Breast epithelium (tissue), 4 donors: Measurements from ENCODE around the gene ASTN1. TPM values are rescaled to one million over a fixed set of nuclear protein-coding genes. Genes with fewer than 3 reads are reported as not detected.

Experiments
- DNase-seq, 2 donors: peaks; one replicate each; pipeline ENCODE4 v3.0.0-alpha.2; 2019; ENCODE audit warnings: low spot score in 2 of 2
- H3K27ac ChIP-seq, 2 donors: fragments of 200-600 bp; sonication (generic) in 1 of 2; one replicate each; pipeline ENCODE4 v1.5.1; 2016 to 2019; ENCODE audit warnings: mild to moderate bottlenecking in 1 of 2
- H3K27me3 ChIP-seq, 2 donors: fragments of 200-600 bp; sonication (generic) in 1 of 2; one replicate each; pipeline versions ENCODE4 v1.5.1 to v1.6.0; 2017 to 2019; ENCODE audit warnings: control low read depth in 1 of 2, mild to moderate bottlenecking in 1 of 2
- H3K36me3 ChIP-seq: fragments of 200-600 bp; one replicate; pipeline ENCODE4 v1.5.1; 2019
- H3K4me1 ChIP-seq, 2 donors: fragments of 200-600 bp; sonication (generic); one replicate each; pipeline ENCODE4 v1.5.1; 2016 to 2019; ENCODE audit warnings: control low read depth in 1 of 2
- H3K4me3 ChIP-seq, 3 donors: fragments of 200-600 bp; sonication (generic); 1 replicate in 2 of 3; 2 replicates in 1 of 3; pipeline ENCODE4 v1.5.1; 2016 to 2019; ENCODE audit warnings: mild to moderate bottlenecking in 3 of 3, moderate library complexity in 2 of 3
- H3K9me3 ChIP-seq, 2 donors: fragments of 200-600 bp; sonication (generic) in 1 of 2; one replicate each; pipeline ENCODE4 v1.5.1; 2016 to 2019; ENCODE audit warnings: control low read depth in 1 of 2
- CTCF ChIP-seq, 3 donors: fragments of 450-650 bp; IDR thresholded peaks; one replicate each; pipeline ENCODE4 v1.5.1; 2016 to 2017; ENCODE audit warnings: antibody characterized with exemption in 3 of 3, mild to moderate bottlenecking in 3 of 3, moderate library complexity in 3 of 3
- POLR2A ChIP-seq: fragments of 450-650 bp; IDR thresholded peaks from one replicate; pipeline ENCODE4 v1.6.1; 2016; ENCODE audit warnings: antibody characterized with exemption, mild to moderate bottlenecking, moderate library complexity
- POLR2AphosphoS5 ChIP-seq, 3 donors: sonication (generic); formaldehyde crosslinking; IDR thresholded peaks; one replicate each; pipeline ENCODE4 v1.6.1; 2017; ENCODE audit warnings: antibody characterized with exemption in 3 of 3
- intact Hi-C: fragments of 100-400 bp; cut with DNase I; formaldehyde crosslinking; loops from one replicate; pipeline ENCODE4 v1.15.1; 2023; ENCODE audit warnings: low total_unique reads
- total RNA-seq, 3 donors: library from RNA; depleted of rRNA; stranded (reverse); fragments of >200 nt; gene quantifications; one replicate each; pipeline ENCODE4 v1.1.0, GENCODE V29; 2016

Gene ASTN1
- total RNA-seq, 3 donors from 2014 or later, result 0.16 to 1.5 (median 0.33) TPM

GRCh38 chr1:176932114-176933104 is 232.1 kb downstream of the ASTN1 start:
- intact Hi-C loops, result loop anchor here (5.0 kb wide), 1 partner anchor 505 kb away; no protein-coding TSS in a partner anchor
- no peak overlapping the region for H3K4me3 ChIP-seq
- TF ChIP-seq CTCF (IDR thresholded peaks at IDR 0.05) (no peak), POLR2A (no peak), POLR2AphosphoS5 (IDR thresholded peaks at IDR 0.05) (no peak)
- H3K27ac ChIP-seq, result no peak overlapping the region
- DNase-seq, result no peak
- H3K9me3 ChIP-seq, result no peaks in the 10 kb centered on the region
- H3K27me3 ChIP-seq, result peaks cover 0 to 3% of the 10 kb centered on the region in 2 donors
- H3K4me1 ChIP-seq, result no peaks in the 10 kb centered on the region
- H3K36me3 ChIP-seq, result no peaks in the 10 kb centered on the region

GRCh38 chr1:176931526-176931925 is 233.0 kb downstream of the ASTN1 start:
- Histone ChIP-seq H3K36me3 (no peaks in the 10 kb centered on the region), H3K9me3 (no peaks in the 10 kb centered on the region), H3K4me1 (no peaks in the 10 kb centered on the region), H3K27ac (no peak overlapping the region), H3K27me3 (peaks cover 0 to 3% of the 10 kb centered on the region in 2 donors), H3K4me3 (no peak overlapping the region)
- DNase-seq, result no peak
- intact Hi-C loops, result loop anchor here (5.0 kb wide), 1 partner anchor 506 kb away; no protein-coding TSS in a partner anchor
- TF ChIP-seq POLR2A (no peak), POLR2AphosphoS5 (IDR thresholded peaks at IDR 0.05) (no peak), CTCF (IDR thresholded peaks at IDR 0.05) (no peak)

- intact Hi-C loops, result no loop called here
- DNase-seq, result no peak
- Histone ChIP-seq H3K9me3 (no peaks in the 10 kb centered on the region), H3K36me3 (no peaks in the 10 kb centered on the region), H3K4me3 (no peak overlapping the region), H3K4me1 (no peaks in the 10 kb centered on the region), H3K27ac (no peak overlapping the region), H3K27me3 (peaks cover 0 to 3% of the 10 kb centered on the region in 2 donors)
- TF ChIP-seq CTCF (IDR thresholded peaks at IDR 0.05) (no peak), POLR2A (no peak), POLR2AphosphoS5 (IDR thresholded peaks at IDR 0.05) (no peak)
Observed at GRCh38 chr1:176926330-176927086, 238.0 kb downstream of the ASTN1 start.

- DNase-seq, result no peak
- H3K36me3 ChIP-seq, result no peaks in the 10 kb centered on the region
- no peak overlapping the region for H3K27ac ChIP-seq
- TF ChIP-seq POLR2A (no peak), CTCF (IDR thresholded peaks at IDR 0.05) (no peak), POLR2AphosphoS5 (IDR thresholded peaks at IDR 0.05) (no peak)
- H3K9me3 ChIP-seq, result no peaks in the 10 kb centered on the region
- peaks cover 0 to 3% of the 10 kb centered on the region in 2 donors for H3K27me3 ChIP-seq
- no peaks in the 10 kb centered on the region for H3K4me1 ChIP-seq
- no peak overlapping the region for H3K4me3 ChIP-seq
- intact Hi-C loops, result no loop called here
Observed at GRCh38 chr1:176925223-176925622, 239.3 kb downstream of the ASTN1 start.
